Measurements from ENCODE around the gene TMEM63B.

DNA sequence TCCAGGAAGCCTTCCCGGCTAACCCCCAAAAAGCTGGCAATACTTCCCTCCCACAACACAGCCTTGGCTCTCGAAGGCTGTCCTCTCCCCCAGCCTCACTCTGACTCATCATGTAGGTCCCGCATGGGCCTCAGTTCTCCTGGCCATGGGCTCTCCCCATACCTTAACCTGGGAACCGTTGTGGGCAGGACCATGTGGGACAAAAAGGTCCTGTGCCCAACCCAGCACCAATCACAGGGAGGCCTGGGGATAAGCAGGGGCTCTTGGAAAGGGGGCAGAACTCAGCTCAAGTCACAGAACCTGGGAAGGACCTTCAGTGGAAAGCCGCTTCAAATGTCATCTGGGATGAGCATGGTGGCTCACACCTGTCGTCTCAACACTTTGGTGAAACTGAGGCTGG, 45.6 kb upstream of the TMEM63B start:
- TF ChIP-seq EZH2 (IDR thresholded peaks at IDR 0.05; ENCODE audit: insufficient read depth, poor library complexity, severe bottlenecking) (no peak), EZH2phosphoT487 (IDR thresholded peaks at IDR 0.05; ENCODE audit: insufficient read depth, low read depth) (no peak)
